Activated B cell treated with CpG ODN at 0.5 μM for 24 hours (primary cell): Measurements from ENCODE around the gene MEIS3. TPM values are rescaled to one million over a fixed set of nuclear protein-coding genes. Genes with fewer than 3 reads are reported as not detected.

Experiments
- ATAC-seq: fragments of 200-7000 bp; cut with Tn5 transposase; one replicate; pipeline ENCODE4 v1.10.0; 2021; ENCODE audit warnings: low read depth, mild to moderate bottlenecking, moderate library complexity
- CTCF ChIA-PET: fragments of 350-600 bp; sonication (Branson Sonifier 250); formaldehyde crosslinking; loops from one replicate; lab custom pipeline; 2021; ENCODE audit warnings: antibody characterized with exemption; lab: Charles Lee
- POLR2A ChIA-PET: fragments of 350-600 bp; sonication (Branson Sonifier 250); formaldehyde crosslinking; loops from one replicate; lab custom pipeline; 2021; ENCODE audit warnings: antibody characterized with exemption; lab: Charles Lee
- DNase-seq: peaks from one replicate; pipeline ENCODE4 v3.0.0; 2022
- H3K27ac Mint-ChIP-seq: one replicate; pipeline ENCODE4 v1.8.0; 2020; ENCODE audit warnings: mixed read lengths
- H3K27me3 Mint-ChIP-seq: one replicate; pipeline ENCODE4 v1.8.0; 2021; ENCODE audit warnings: mixed read lengths
- H3K36me3 Mint-ChIP-seq: one replicate; pipeline ENCODE4 v1.8.0; 2021; ENCODE audit warnings: low read depth, mixed read lengths
- H3K4me1 Mint-ChIP-seq: one replicate; pipeline ENCODE4 v1.8.0; 2021; ENCODE audit warnings: mixed read lengths
- H3K4me3 Mint-ChIP-seq: one replicate; pipeline ENCODE4 v1.8.0; 2020; ENCODE audit warnings: mild to moderate bottlenecking, mixed read lengths
- H3K9me3 Mint-ChIP-seq: one replicate; pipeline ENCODE4 v1.8.0; 2020; ENCODE audit warnings: mixed read lengths
- intact Hi-C: fragments of 100-400 bp; cut with micrococcal nuclease; formaldehyde crosslinking; loops from one replicate; pipeline ENCODE4 v1.15.1; 2024
- total RNA-seq: library from RNA; stranded (reverse); gene quantifications from 2 replicates; pipeline ENCODE4 v1.2.3, GENCODE V29; 2022
- TF ChIP-seq, protein P1 (sequence below): fragments of 200-600 bp; IDR thresholded peaks from one replicate; pipeline ENCODE4 v1.8.0; 2022; ENCODE audit warnings: antibody characterized with exemption, mild to moderate bottlenecking

Gene MEIS3
- total RNA-seq, 1 donor from 2014 or later = not detected

- intact Hi-C loops = loop anchor here (1.0 to 2.0 kb wide), 5 partner anchors 79 to 353 kb away; partner anchors contain the start of gene NAPA
- Mint-ChIP-seq H3K9me3 (peaks cover 2% of the 10 kb centered on the region), H3K27me3 (peaks cover 66% of the 10 kb centered on the region), H3K4me3 (no peak overlapping the region), H3K4me1 (peaks cover 7% of the 10 kb centered on the region), H3K36me3 (no peaks in the 10 kb centered on the region), H3K27ac (no peak overlapping the region)
- no peak for ATAC-seq
- no peak for DNase-seq
- TF ChIP-seq, protein P1, sequence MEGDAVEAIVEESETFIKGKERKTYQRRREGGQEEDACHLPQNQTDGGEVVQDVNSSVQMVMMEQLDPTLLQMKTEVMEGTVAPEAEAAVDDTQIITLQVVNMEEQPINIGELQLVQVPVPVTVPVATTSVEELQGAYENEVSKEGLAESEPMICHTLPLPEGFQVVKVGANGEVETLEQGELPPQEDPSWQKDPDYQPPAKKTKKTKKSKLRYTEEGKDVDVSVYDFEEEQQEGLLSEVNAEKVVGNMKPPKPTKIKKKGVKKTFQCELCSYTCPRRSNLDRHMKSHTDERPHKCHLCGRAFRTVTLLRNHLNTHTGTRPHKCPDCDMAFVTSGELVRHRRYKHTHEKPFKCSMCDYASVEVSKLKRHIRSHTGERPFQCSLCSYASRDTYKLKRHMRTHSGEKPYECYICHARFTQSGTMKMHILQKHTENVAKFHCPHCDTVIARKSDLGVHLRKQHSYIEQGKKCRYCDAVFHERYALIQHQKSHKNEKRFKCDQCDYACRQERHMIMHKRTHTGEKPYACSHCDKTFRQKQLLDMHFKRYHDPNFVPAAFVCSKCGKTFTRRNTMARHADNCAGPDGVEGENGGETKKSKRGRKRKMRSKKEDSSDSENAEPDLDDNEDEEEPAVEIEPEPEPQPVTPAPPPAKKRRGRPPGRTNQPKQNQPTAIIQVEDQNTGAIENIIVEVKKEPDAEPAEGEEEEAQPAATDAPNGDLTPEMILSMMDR = no peak
- POLR2A ChIA-PET = interaction anchor here (0.6 to 1.3 kb wide), 5 partner anchors 271 to 317 kb away, joined by 3 to 7 read pairs (median 5); no protein-coding TSS in a partner anchor
- CTCF ChIA-PET = interaction anchor here (1.0 to 6.7 kb wide), 9 partner anchors 10 to 423 kb away, joined by 3 to 72 read pairs (median 9); partner anchors contain the start of genes EHD2 and NOP53
Measured at GRCh38 chr19:47435883-47436417, 16.6 kb upstream of the MEIS3 start.

- peaks cover 2% of the 10 kb centered on the region for H3K9me3 Mint-ChIP-seq
Measured at GRCh38 chr19:47435196-47435595, 15.9 kb upstream of the MEIS3 start.

DNA sequence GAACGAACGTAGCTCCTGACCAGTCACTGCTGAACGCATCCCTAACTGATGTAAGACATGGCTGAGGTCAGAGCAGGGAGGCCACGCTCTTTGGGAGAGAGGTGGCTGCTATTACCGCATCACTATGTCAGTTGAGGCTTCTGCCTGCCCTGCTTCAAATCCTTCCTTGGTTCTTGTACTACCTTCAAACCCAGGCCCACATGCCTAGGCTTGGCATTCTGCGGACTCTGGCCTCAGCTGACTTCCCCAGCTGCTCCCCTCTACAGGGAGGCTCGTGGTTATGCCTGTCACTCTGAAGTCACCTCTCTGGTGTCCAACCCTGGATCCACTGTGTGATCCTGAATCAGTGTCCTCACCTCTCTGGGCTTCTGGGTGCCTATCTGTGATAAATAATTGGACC is 14.8 kb upstream of the MEIS3 start:
- ChIA-PET POLR2A (interaction anchor here (0.7 kb wide), 1 partner anchor 289 kb away, joined by 4 read pairs; no protein-coding TSS in a partner anchor), CTCF (interaction anchor here (3.2 to 6.7 kb wide), 2 partner anchors 264 to 272 kb away, joined by 47 to 72 read pairs; no protein-coding TSS in a partner anchor)
- Mint-ChIP-seq H3K9me3 (peaks cover 2% of the 10 kb centered on the region), H3K27me3 (peaks cover 66% of the 10 kb centered on the region), H3K4me3 (no peak overlapping the region), H3K27ac (no peak overlapping the region), H3K36me3 (no peaks in the 10 kb centered on the region), H3K4me1 (peaks cover 12% of the 10 kb centered on the region)
- TF ChIP-seq, protein P1 = no peak
- intact Hi-C loops = no loop called here
- DNase-seq (no peak), ATAC-seq (no peak)

More at GRCh38 chr19:47435196-47435595, 15.9 kb upstream of the MEIS3 start:
- no peak for ATAC-seq
- DNase-seq = no peak
- no peak overlapping the region for H3K4me3 Mint-ChIP-seq
- TF ChIP-seq, protein P1 = no peak
- intact Hi-C loops = no loop called here
- no peak overlapping the region for H3K27ac Mint-ChIP-seq
- H3K36me3 Mint-ChIP-seq = no peaks in the 10 kb centered on the region
- H3K4me1 Mint-ChIP-seq = peaks cover 7% of the 10 kb centered on the region
- H3K27me3 Mint-ChIP-seq = peaks cover 63% of the 10 kb centered on the region
- POLR2A ChIA-PET = interaction anchor here (0.6 to 0.7 kb wide), 2 partner anchors 265 to 304 kb away, joined by 3 to 7 read pairs; no protein-coding TSS in a partner anchor
- CTCF ChIA-PET = interaction anchor here (0.7 to 6.7 kb wide), 3 partner anchors 263 to 305 kb away, joined by 3 to 72 read pairs (median 47); no protein-coding TSS in a partner anchor

GRCh38 chr19:47433121-47433520 is 13.8 kb upstream of the MEIS3 start:
- H3K9me3 Mint-ChIP-seq = peaks cover 2% of the 10 kb centered on the region
- TF ChIP-seq, protein P1 = no peak
- DNase-seq (no peak), ATAC-seq (no peak)
- no peak overlapping the region for H3K4me3 Mint-ChIP-seq
- peaks cover 56% of the 10 kb centered on the region for H3K27me3 Mint-ChIP-seq
- H3K36me3 Mint-ChIP-seq = no peaks in the 10 kb centered on the region
- no peak overlapping the region for H3K27ac Mint-ChIP-seq
- ChIA-PET POLR2A (no interaction called here), CTCF (interaction anchor here (0.7 to 6.7 kb wide), 4 partner anchors 82 to 273 kb away, joined by 3 to 72 read pairs (median 5); partner anchors contain the start of gene NAPA)
- intact Hi-C loops = no loop called here
- H3K4me1 Mint-ChIP-seq = peaks cover 12% of the 10 kb centered on the region

- peaks cover 12% of the 10 kb centered on the region for H3K4me1 Mint-ChIP-seq
- H3K36me3 Mint-ChIP-seq = no peaks in the 10 kb centered on the region
- H3K27ac Mint-ChIP-seq = no peak overlapping the region
- DNase-seq (no peak), ATAC-seq (no peak)
- ChIA-PET POLR2A (no interaction called here), CTCF (interaction anchor here (0.7 to 6.7 kb wide), 4 partner anchors 83 to 274 kb away, joined by 3 to 72 read pairs (median 5); partner anchors contain the start of gene NAPA)
- TF ChIP-seq, protein P1 = no peak
- H3K9me3 Mint-ChIP-seq = peaks cover 2% of the 10 kb centered on the region
- no peak overlapping the region for H3K4me3 Mint-ChIP-seq
- intact Hi-C loops = no loop called here
- peaks cover 52% of the 10 kb centered on the region for H3K27me3 Mint-ChIP-seq
Measured at GRCh38 chr19:47432499-47432898, 13.2 kb upstream of the MEIS3 start.
